GM12875 (cell line): Measurements from ENCODE around the gene MAGED2.
"Not testable (repeated sequence)": the region's sequence is repeated elsewhere in the genome, so short reads cannot be mapped to it uniquely, and the experiment has no call there.

Experiments used
- H3K4me3 ChIP-seq: one replicate; pipeline ENCODE4 v1.5.1; 2011; ENCODE audit warnings: low read depth, low read length, control low read depth
- TF ChIP-seq, protein P1 (sequence below): IDR thresholded peaks from 2 replicates; pipeline ENCODE4 v1.5.1; 2011; ENCODE audit warnings: low read depth, mild to moderate bottlenecking, control low read depth, inconsistent platforms, low read length, moderate library complexity, borderline replicate concordance; ENCODE audit not compliant: insufficient read depth

MAGED2 gene

DNA sequence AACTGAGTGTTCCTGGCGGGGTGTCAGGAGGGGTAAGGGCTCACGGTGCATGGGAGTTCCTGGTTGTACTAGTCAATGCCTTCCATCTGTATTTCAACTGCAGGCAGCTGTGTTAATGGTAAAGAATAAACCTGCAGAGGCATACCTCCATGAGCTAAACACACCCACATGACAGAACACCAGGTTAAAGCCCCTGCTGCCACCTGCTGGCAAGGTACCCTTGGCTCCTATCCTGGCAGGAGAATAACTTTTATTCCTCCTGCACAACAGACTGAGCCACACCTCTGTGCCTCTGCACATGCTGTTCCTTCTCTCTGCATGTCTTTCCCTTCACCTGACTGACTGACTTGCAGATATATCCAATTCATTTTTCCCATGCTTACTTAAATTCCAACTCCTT is 20.6 kb upstream of the MAGED2 start:
- no peak overlapping the region for H3K4me3 ChIP-seq
- TF ChIP-seq, protein P1, sequence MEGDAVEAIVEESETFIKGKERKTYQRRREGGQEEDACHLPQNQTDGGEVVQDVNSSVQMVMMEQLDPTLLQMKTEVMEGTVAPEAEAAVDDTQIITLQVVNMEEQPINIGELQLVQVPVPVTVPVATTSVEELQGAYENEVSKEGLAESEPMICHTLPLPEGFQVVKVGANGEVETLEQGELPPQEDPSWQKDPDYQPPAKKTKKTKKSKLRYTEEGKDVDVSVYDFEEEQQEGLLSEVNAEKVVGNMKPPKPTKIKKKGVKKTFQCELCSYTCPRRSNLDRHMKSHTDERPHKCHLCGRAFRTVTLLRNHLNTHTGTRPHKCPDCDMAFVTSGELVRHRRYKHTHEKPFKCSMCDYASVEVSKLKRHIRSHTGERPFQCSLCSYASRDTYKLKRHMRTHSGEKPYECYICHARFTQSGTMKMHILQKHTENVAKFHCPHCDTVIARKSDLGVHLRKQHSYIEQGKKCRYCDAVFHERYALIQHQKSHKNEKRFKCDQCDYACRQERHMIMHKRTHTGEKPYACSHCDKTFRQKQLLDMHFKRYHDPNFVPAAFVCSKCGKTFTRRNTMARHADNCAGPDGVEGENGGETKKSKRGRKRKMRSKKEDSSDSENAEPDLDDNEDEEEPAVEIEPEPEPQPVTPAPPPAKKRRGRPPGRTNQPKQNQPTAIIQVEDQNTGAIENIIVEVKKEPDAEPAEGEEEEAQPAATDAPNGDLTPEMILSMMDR: peak; percentile 30; the same call in 1 of the 2 replicates

DNA sequence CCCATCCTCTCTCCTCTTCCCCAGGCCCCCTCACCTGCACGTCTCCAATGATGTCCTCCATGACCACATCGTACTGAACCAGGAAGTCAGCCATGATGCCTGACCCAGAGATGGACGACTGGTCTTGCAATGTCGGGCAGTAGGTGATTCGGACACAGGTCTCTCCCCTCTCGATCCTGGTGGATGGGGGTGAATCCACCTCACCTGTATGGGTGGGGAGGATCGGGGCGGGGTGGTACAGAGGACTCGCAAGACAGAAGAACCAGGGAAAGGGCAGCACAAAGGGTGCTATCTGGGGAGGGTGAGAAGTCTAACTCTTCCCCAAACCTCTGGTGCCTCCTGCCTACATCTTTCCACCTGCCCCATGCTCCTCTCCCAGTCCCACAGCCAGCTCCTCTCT is 19.1 kb upstream of the MAGED2 start:
- no peak overlapping the region for H3K4me3 ChIP-seq
- TF ChIP-seq, protein P1: no peak

DNA sequence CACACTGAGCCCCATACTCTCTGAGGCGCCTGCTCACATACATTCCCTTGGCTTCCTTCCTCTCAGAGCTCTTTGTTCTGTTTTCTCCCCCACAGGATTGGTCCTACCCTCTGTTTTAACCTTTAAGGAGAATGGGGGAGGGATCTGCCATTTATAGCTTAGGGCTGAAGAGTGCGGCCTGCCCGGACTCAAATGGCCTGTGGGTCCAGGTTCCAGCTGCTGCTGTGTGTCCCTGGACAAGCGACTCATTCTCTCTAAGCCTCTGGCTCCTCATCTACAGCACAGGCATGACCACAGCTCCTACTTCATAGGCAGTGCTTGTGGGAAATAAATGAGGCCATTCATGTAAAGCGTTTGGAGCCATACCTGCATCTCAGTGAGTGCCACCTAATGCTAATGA is 18.1 kb upstream of the MAGED2 start:
- H3K4me3 ChIP-seq: not testable (repeated sequence)

DNA sequence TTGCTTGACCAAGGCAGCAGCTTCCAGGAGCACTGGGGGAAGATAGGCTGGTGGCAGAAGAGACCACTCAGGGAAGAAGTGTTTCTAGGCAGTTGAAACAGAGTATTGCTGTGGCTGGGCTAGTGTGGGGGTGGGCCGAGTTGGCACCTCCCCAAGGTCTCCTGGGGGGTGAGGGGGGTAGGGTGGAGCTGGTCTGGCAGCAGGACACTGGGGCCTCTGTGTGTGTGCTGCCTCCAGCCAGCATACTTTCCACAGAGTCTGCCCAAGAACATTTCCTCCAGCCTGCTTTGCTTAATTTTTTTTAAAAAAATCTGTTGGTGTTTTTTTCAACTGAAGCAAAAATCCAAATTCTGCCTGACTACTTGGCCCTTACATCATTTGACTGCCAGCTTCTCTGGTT is 13.5 kb upstream of the MAGED2 start:
- TF ChIP-seq, protein P1: no peak
- no peak overlapping the region for H3K4me3 ChIP-seq

DNA sequence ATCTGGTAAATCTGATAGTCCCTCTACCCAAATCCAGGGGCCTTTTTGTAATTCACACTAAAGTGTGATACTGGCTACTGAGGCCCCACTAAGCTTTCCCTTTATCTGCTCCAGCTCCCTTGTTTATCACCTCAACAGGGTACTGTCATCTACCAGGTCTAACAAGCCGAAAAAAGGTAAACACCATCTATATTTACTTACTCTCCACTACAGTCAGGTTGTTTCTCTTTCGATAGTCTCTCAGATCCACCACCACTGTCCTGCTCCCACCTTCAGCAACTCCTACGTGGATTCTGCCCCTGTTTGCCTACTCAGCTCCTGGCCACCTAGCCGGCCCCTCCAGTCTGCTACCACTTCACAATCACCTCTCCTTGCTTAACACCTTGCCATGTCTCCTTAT is 12.8 kb upstream of the MAGED2 start:
- H3K4me3 ChIP-seq: no peak overlapping the region
- TF ChIP-seq, protein P1: no peak

DNA sequence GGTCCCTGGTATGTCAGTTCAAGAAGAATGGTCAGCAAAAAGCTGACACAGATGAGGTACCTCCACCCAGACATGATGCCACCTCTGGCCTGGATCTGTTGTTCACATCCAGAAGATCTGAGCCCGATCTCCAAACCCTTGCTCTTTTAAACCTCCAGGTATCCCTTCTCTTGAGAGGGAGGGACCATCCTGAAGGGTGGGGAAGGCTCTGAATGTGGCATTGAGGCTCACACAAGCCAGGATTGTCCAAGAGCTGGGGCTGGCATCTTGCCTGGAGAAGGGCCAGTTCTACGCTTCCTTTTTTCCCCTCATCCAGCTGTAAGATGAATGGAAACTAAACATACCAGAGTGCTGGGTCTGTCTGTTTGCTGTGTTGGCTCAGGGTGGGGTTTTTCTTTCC is 9.4 kb upstream of the MAGED2 start, which contains the start of gene ITIH6:
Gene ITIH6 (minus strand): TSS at position 119 of the 400 bp plus-strand sequence. CDS start 45 bp downstream, at position 74.
- H3K4me3 ChIP-seq: no peak within 1 kb of the TSS
- TF ChIP-seq, protein P1: no peak

DNA sequence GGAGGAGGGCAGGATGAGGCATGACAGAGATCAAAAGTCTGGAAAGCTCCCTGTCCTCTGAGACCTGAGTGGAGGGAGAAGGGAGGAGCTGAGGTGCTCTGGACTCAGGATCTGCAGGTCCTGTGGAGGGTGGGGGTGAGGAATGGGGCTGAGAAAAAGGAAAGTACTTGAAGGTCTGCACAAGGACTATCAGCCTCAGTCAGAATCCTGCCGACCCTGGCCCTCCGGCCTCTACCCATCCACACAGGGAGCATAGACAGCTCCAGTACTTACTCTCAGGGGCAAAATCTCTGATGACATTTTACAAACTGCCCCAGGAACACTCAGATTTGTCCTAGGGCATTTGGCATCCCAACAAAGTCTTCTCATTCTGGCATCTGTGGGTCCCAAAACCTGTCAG is 8.5 kb upstream of the MAGED2 start:
- TF ChIP-seq, protein P1: no peak
- H3K4me3 ChIP-seq: no peak overlapping the region

DNA sequence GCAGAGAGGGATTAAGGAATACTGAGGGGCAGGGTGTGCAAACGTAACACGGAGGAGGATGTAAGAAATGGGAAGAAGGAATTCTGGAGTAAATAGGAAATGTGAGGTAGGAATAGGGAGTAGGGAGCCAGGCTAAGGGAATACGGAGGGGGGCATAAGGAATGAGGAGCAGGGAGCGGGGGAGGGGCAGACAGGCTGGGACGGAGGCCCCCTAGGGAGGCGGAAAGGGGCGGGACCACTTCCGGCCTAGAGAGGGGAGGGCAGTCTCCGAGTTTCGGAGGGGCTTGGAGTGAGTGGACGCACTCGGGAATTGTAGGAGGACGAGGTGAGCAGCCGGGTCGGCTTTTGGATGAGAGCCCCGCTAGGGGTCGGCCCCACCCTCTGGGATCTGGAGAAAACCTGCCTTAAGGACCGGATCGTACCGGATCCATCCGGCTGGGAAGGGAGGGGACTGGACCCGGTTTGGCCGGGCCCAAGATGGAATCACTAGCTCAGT is 612 bp downstream of the MAGED2 start:
- TF ChIP-seq, protein P1: no peak
- H3K4me3 ChIP-seq: peak overlapping the region; percentile 50
